ENCODE data around the gene ZBTB25. TPM values are rescaled to one million over a fixed set of nuclear protein-coding genes. Genes with fewer than 3 reads are reported as not detected.

ZBTB25 gene
- polyA plus RNA-seq, 4 donors = 0.81 to 11.4 (median 1.7) TPM

GRCh38 chr14:64501411-64502171 lies 2.0 kb downstream of the ZBTB25 start:
- DNase-seq (peak; percentile 45 to 69), FAIRE-seq (no peak)
- peak overlapping the region in 2 of 3 donors; percentile 4 to 8 for H3K4me3 ChIP-seq (ENCODE audit: low read depth in 1 of 3, low read length in 3 of 3)
- H3K4me1 ChIP-seq (ENCODE audit: control insufficient read depth in 3 of 3, insufficient read depth in 2 of 3, low read depth in 1 of 3, low read length in 2 of 3) = peaks cover 4 to 30% (median 18%) of the 10 kb centered on the region in 3 donors
- H3K27me3 ChIP-seq (ENCODE audit: control insufficient read depth in 3 of 3, insufficient read depth in 3 of 3, low read length in 3 of 3) = no peaks in the 10 kb centered on the region
- H3K27ac ChIP-seq (ENCODE audit: low read depth in 1 of 3, low read length in 2 of 3) = peak overlapping the region; percentile 67 to 100 (median 100)
- 19 to 28% (median 21%) methylated on average over 8 of the region's 8 CpGs for WGBS, 3 donors
- no peaks in the 10 kb centered on the region for H3K9me3 ChIP-seq (ENCODE audit: control insufficient read depth in 2 of 2, insufficient read depth in 1 of 2, low read depth in 1 of 2, low read length in 1 of 2)
- peaks cover 0 to 5% (median 0%) of the 10 kb centered on the region in 3 donors for H3K36me3 ChIP-seq (ENCODE audit: control insufficient read depth in 3 of 3, insufficient read depth in 2 of 3, low read depth in 1 of 3, low read length in 3 of 3)

DNA sequence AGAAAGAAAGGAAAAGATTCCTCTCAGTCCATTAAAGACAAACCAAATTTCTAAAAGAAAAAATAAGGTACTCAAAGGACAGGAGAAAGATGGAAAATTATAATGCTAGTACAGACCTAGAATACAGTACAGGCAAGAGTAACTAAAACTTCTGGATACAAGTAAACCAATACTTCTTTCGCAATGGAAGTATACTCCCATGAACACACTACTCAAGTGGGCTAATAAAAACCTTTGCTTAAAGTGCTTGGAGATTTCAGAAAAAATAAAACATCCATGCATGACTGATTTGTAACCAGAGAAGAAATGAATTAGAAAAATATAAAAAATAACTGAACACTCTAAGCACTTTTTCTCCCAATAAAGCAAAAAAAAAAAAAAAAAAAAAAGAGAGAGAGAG lies 3.5 kb downstream of the ZBTB25 start:
- H3K36me3 ChIP-seq (ENCODE audit: control insufficient read depth in 3 of 3, insufficient read depth in 2 of 3, low read depth in 1 of 3, low read length in 3 of 3) = peaks cover 0 to 5% (median 0%) of the 10 kb centered on the region in 3 donors
- peaks cover 4 to 29% (median 12%) of the 10 kb centered on the region in 3 donors for H3K4me1 ChIP-seq (ENCODE audit: control insufficient read depth in 3 of 3, insufficient read depth in 2 of 3, low read depth in 1 of 3, low read length in 2 of 3)
- FAIRE-seq = no peak
- H3K9me3 ChIP-seq (ENCODE audit: control insufficient read depth in 2 of 2, insufficient read depth in 1 of 2, low read depth in 1 of 2, low read length in 1 of 2) = no peaks in the 10 kb centered on the region
- H3K4me3 ChIP-seq (ENCODE audit: low read depth in 1 of 3, low read length in 3 of 3) = no peak overlapping the region
- WGBS, 3 donors = 100% methylated on average over 1 of the region's 1 CpG
- no peak for DNase-seq
- no peak overlapping the region for H3K27ac ChIP-seq (ENCODE audit: low read depth in 1 of 3, low read length in 2 of 3)
- H3K27me3 ChIP-seq (ENCODE audit: control insufficient read depth in 3 of 3, insufficient read depth in 3 of 3, low read length in 3 of 3) = no peaks in the 10 kb centered on the region

DNA sequence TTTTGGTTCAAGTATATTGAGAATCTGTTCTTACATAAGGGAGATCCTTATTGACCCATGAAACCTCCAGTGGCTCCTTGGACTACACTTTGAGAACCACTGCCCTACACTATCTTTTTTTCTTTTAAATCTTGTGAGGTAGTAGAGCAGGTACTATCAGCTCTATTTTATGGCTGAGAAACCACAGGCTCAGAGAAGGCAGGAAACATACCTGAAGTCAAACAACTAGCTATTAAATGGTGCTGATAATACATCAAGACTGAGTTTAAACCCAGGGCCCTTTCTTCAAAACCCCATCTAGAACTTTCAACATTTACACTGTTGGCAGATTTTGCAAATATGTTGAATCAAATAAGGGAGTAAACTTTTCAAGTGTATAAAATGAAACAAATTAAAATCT lies 6.9 kb downstream of the ZBTB25 start:
- peaks cover 0 to 9% (median 0%) of the 10 kb centered on the region in 3 donors for H3K36me3 ChIP-seq (ENCODE audit: control insufficient read depth in 3 of 3, insufficient read depth in 2 of 3, low read depth in 1 of 3, low read length in 3 of 3)
- peaks cover 2 to 20% (median 3%) of the 10 kb centered on the region in 3 donors for H3K4me1 ChIP-seq (ENCODE audit: control insufficient read depth in 3 of 3, insufficient read depth in 2 of 3, low read depth in 1 of 3, low read length in 2 of 3)
- no peak overlapping the region for H3K27ac ChIP-seq (ENCODE audit: low read depth in 1 of 3, low read length in 2 of 3)
- no peaks in the 10 kb centered on the region for H3K27me3 ChIP-seq (ENCODE audit: control insufficient read depth in 3 of 3, insufficient read depth in 3 of 3, low read length in 3 of 3)
- H3K9me3 ChIP-seq (ENCODE audit: control insufficient read depth in 2 of 2, insufficient read depth in 1 of 2, low read depth in 1 of 2, low read length in 1 of 2) = no peaks in the 10 kb centered on the region
- DNase-seq = peak in 1 of 2 donors; percentile 32
- FAIRE-seq = no peak
- no peak overlapping the region for H3K4me3 ChIP-seq (ENCODE audit: low read depth in 1 of 3, low read length in 3 of 3)

DNA sequence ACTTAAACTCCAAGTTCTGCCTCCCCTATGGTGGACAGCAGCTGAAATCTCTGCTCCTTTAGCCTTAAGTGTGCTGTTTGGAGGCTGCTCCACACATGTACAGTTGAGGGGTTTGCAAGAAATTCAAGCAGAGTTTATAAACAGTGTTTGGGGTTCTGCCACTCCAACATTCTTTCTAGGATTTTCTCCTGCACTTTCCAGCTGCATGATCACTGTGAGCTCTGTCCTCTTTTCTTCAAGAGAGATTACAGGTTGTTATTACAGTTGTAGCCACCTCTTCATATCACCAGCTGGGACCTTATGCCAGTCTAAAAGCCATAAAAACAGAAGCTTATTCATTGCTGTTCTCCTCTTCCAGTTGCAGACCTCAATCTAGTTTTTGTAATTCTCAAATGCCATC lies 8.4 kb downstream of the ZBTB25 start:
- DNase-seq (no peak), FAIRE-seq (no peak)
- Histone ChIP-seq H3K27ac (ENCODE audit: low read depth in 1 of 3, low read length in 2 of 3) (no peak overlapping the region), H3K4me1 (ENCODE audit: control insufficient read depth in 3 of 3, insufficient read depth in 2 of 3, low read depth in 1 of 3, low read length in 2 of 3) (peaks cover 0 to 9% (median 3%) of the 10 kb centered on the region in 3 donors), H3K9me3 (ENCODE audit: control insufficient read depth in 2 of 2, insufficient read depth in 1 of 2, low read depth in 1 of 2, low read length in 1 of 2) (no peaks in the 10 kb centered on the region), H3K36me3 (ENCODE audit: control insufficient read depth in 3 of 3, insufficient read depth in 2 of 3, low read depth in 1 of 3, low read length in 3 of 3) (peaks cover 0 to 16% (median 0%) of the 10 kb centered on the region in 3 donors), H3K4me3 (ENCODE audit: low read depth in 1 of 3, low read length in 3 of 3) (no peak overlapping the region), H3K27me3 (ENCODE audit: control insufficient read depth in 3 of 3, insufficient read depth in 3 of 3, low read length in 3 of 3) (no peaks in the 10 kb centered on the region)

- no peak for FAIRE-seq
- peaks cover 0 to 20% (median 0%) of the 10 kb centered on the region in 3 donors for H3K36me3 ChIP-seq (ENCODE audit: control insufficient read depth in 3 of 3, insufficient read depth in 2 of 3, low read depth in 1 of 3, low read length in 3 of 3)
- no peak overlapping the region for H3K4me3 ChIP-seq (ENCODE audit: low read depth in 1 of 3, low read length in 3 of 3)
Observed at GRCh38 chr14:64493455-64493854, 10.2 kb downstream of the ZBTB25 start.

GRCh38 chr14:64491637-64492036 lies 12.0 kb downstream of the ZBTB25 start:
- WGBS, 3 donors = 81 to 94% (median 86%) methylated on average over 2 of the region's 2 CpGs
- H3K4me1 ChIP-seq (ENCODE audit: control insufficient read depth in 3 of 3, insufficient read depth in 2 of 3, low read depth in 1 of 3, low read length in 2 of 3) = peaks cover 0 to 3% (median 0%) of the 10 kb centered on the region in 3 donors
- H3K36me3 ChIP-seq (ENCODE audit: control insufficient read depth in 3 of 3, insufficient read depth in 2 of 3, low read depth in 1 of 3, low read length in 3 of 3) = peaks cover 0 to 24% (median 6%) of the 10 kb centered on the region in 3 donors
- no peak overlapping the region for H3K4me3 ChIP-seq (ENCODE audit: low read depth in 1 of 3, low read length in 3 of 3)
- FAIRE-seq (no peak), DNase-seq (no peak)
- no peaks in the 10 kb centered on the region for H3K9me3 ChIP-seq (ENCODE audit: control insufficient read depth in 2 of 2, insufficient read depth in 1 of 2, low read depth in 1 of 2, low read length in 1 of 2)
- H3K27ac ChIP-seq (ENCODE audit: low read depth in 1 of 3, low read length in 2 of 3) = no peak overlapping the region
- no peaks in the 10 kb centered on the region for H3K27me3 ChIP-seq (ENCODE audit: control insufficient read depth in 3 of 3, insufficient read depth in 3 of 3, low read length in 3 of 3)

More at GRCh38 chr14:64493455-64493854, 10.2 kb downstream of the ZBTB25 start:
- Histone ChIP-seq H3K4me1 (ENCODE audit: control insufficient read depth in 3 of 3, insufficient read depth in 2 of 3, low read depth in 1 of 3, low read length in 2 of 3) (peaks cover 0 to 3% (median 0%) of the 10 kb centered on the region in 3 donors), H3K27me3 (ENCODE audit: control insufficient read depth in 3 of 3, insufficient read depth in 3 of 3, low read length in 3 of 3) (no peaks in the 10 kb centered on the region), H3K27ac (ENCODE audit: low read depth in 1 of 3, low read length in 2 of 3) (no peak overlapping the region), H3K9me3 (ENCODE audit: control insufficient read depth in 2 of 2, insufficient read depth in 1 of 2, low read depth in 1 of 2, low read length in 1 of 2) (no peaks in the 10 kb centered on the region)
- DNase-seq = no peak
- WGBS, 3 donors = 92 to 97% (median 94%) methylated on average over 3 of the region's 3 CpGs

DNA sequence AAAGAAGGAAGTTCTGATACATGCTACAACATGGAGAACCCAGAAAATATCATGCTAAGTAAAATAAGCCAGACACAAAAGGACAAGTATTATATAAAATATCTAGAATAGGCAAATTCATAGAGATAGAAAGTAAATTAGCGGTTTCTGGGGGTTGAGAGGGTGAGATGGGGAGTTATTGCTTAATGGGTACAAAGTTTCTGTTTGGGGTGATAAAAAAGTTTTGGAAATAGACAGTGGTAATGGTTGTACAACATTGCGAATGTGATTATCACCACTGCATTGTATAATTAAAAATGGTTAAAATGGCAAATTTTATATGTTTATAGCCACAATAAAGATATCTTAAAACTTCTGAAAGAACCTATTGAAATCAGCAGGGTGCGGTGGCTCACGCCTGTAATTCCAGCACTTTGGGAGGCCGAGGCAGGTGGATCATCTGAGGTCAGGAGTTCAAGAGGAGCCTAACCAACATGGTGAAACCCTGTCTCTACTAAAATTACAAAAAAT lies 15.0 kb downstream of the ZBTB25 start:
- Histone ChIP-seq H3K36me3 (ENCODE audit: control insufficient read depth in 3 of 3, insufficient read depth in 2 of 3, low read depth in 1 of 3, low read length in 3 of 3) (peaks cover 0 to 25% (median 6%) of the 10 kb centered on the region in 3 donors), H3K4me3 (ENCODE audit: low read depth in 1 of 3, low read length in 3 of 3) (no peak overlapping the region), H3K27ac (ENCODE audit: low read depth in 1 of 3, low read length in 2 of 3) (no peak overlapping the region), H3K4me1 (ENCODE audit: control insufficient read depth in 3 of 3, insufficient read depth in 2 of 3, low read depth in 1 of 3, low read length in 2 of 3) (no peaks in the 10 kb centered on the region), H3K27me3 (ENCODE audit: control insufficient read depth in 3 of 3, insufficient read depth in 3 of 3, low read length in 3 of 3) (no peaks in the 10 kb centered on the region), H3K9me3 (ENCODE audit: control insufficient read depth in 2 of 2, insufficient read depth in 1 of 2, low read depth in 1 of 2, low read length in 1 of 2) (no peaks in the 10 kb centered on the region)
- FAIRE-seq = no peak
- DNase-seq = no peak
- 47 to 79% (median 57%) methylated on average over 5 of the region's 5 CpGs for WGBS, 3 donors

- FAIRE-seq (peak; percentile 92), DNase-seq (peak; percentile 34 to 40)
- Histone ChIP-seq H3K27ac (ENCODE audit: low read depth in 1 of 3, low read length in 2 of 3) (no peak overlapping the region), H3K4me1 (ENCODE audit: control insufficient read depth in 3 of 3, insufficient read depth in 2 of 3, low read depth in 1 of 3, low read length in 2 of 3) (peaks cover 0 to 3% (median 0%) of the 10 kb centered on the region in 3 donors), H3K27me3 (ENCODE audit: control insufficient read depth in 3 of 3, insufficient read depth in 3 of 3, low read length in 3 of 3) (no peaks in the 10 kb centered on the region), H3K9me3 (ENCODE audit: control insufficient read depth in 2 of 2, insufficient read depth in 1 of 2, low read depth in 1 of 2, low read length in 1 of 2) (no peaks in the 10 kb centered on the region), H3K4me3 (ENCODE audit: low read depth in 1 of 3, low read length in 3 of 3) (no peak overlapping the region), H3K36me3 (ENCODE audit: control insufficient read depth in 3 of 3, insufficient read depth in 2 of 3, low read depth in 1 of 3, low read length in 3 of 3) (peaks cover 0 to 8% (median 0%) of the 10 kb centered on the region in 3 donors)
Observed at GRCh38 chr14:64478634-64479250, 24.9 kb downstream of the ZBTB25 start.

Measured in small intestine (tissue), 7 donors.